Kidney (tissue), 14 donors: ENCODE data around the gene FAM20C. TPM values are rescaled to one million over a fixed set of nuclear protein-coding genes. Genes with fewer than 3 reads are reported as not detected.

Experiments
- DNase-seq, 5 donors: peaks; one replicate each; pipeline ENCODE4 v3.0.0-alpha.2; 2013 to 2020
- FAIRE-seq: peaks from 2 replicates; lab custom pipeline; 2012; peaks lifted over from hg19 to GRCh38; lab: Jason Lieb, UNC
- H3K27ac ChIP-seq, 2 donors: one replicate each; pipeline ENCODE4 v1.7.0; 2013; ENCODE audit warnings: low read depth in 2 of 2, low read length in 2 of 2, inconsistent platforms in 1 of 2
- H3K27me3 ChIP-seq: one replicate; pipeline ENCODE4 v1.7.1; 2013; ENCODE audit warnings: low read length, inconsistent platforms; ENCODE audit not compliant: control insufficient read depth, insufficient read depth
- H3K36me3 ChIP-seq, 3 donors: one replicate each; pipeline versions ENCODE4 v1.7.0 to v1.7.1; 2013; ENCODE audit warnings: low read length in 3 of 3, control low read depth in 1 of 3, inconsistent platforms in 1 of 3; ENCODE audit not compliant: insufficient read depth in 3 of 3, control insufficient read depth in 2 of 3
- H3K4me1 ChIP-seq, 3 donors: one replicate each; pipeline versions ENCODE4 v1.7.0 to v1.7.1; 2013; ENCODE audit warnings: low read length in 3 of 3, inconsistent platforms in 1 of 3, low read depth in 1 of 3; ENCODE audit not compliant: control insufficient read depth in 2 of 3, insufficient read depth in 2 of 3
- H3K4me3 ChIP-seq, 3 donors: one replicate each; pipeline versions ENCODE4 v1.7.0 to v1.8.1; 2013; ENCODE audit warnings: low read length in 3 of 3, control low read depth in 1 of 3, inconsistent platforms in 1 of 3
- H3K9ac ChIP-seq, 3 donors: one replicate each; pipeline versions ENCODE4 v1.7.0 to v1.7.1; 2013; ENCODE audit warnings: low read length in 3 of 3, control low read depth in 1 of 3, inconsistent platforms in 1 of 3
- H3K9me3 ChIP-seq, 3 donors: one replicate each; pipeline versions ENCODE4 v1.7.0 to v1.7.1; 2013; ENCODE audit warnings: low read length in 3 of 3, control low read depth in 1 of 3, inconsistent platforms in 1 of 3; ENCODE audit not compliant: control insufficient read depth in 2 of 3, insufficient read depth in 1 of 3
- intact Hi-C: fragments of 100-400 bp; cut with DNase I; formaldehyde crosslinking; loops from one replicate; pipeline ENCODE4 v1.11.1; 2022
- polyA plus RNA-seq: library from polyadenylated mRNA; stranded (reverse); fragments of 350-450 nt; fragmentation: Illumina TruSeq; extraction: RNeasy Lipid Tissue Mini Kit (QIAGEN cat#74804); gene quantifications from one replicate; pipeline ENCODE4 v1.2.3, GENCODE V29; 2014; ENCODE audit warnings: low read depth, low replicate concordance; ENCODE audit not compliant: insufficient read depth
- total RNA-seq: library from RNA; stranded (reverse); fragmentation: NEBNext Ultra II Directional; extraction: Animal tissue kit (Norgen Biotek cat#: 25700); gene quantifications from one replicate; pipeline ENCODE4 v1.2.1, GENCODE V29; 2021
- TF ChIP-seq, protein P1 (sequence below): IDR thresholded peaks from 3 replicates; pipeline ENCODE4 v1.5.1; 2012; ENCODE audit warnings: mild to moderate bottlenecking, moderate library complexity, borderline replicate concordance; ENCODE audit not compliant: insufficient read depth; ENCODE audit errors: extremely low read depth
- donor health status: control.
- donor health status: control.
- donor health status: control.
- donor health status: control.
- donor health status: control.
- donor health status: DM: yes; HTN: yes; CAD: no.
- donor health status: Normal renal cell carcinoma (clear cell type).

The FAM20C gene
- total and polyA plus RNA-seq, 2 donors from 2014 or later, result 84.9 to 114 TPM

- no peaks in the 10 kb centered on the region for H3K4me1 ChIP-seq
- DNase-seq (peak in 1 of 5 donors; percentile 66), FAIRE-seq (no peak)
- peaks cover 18% of the 10 kb centered on the region for H3K27me3 ChIP-seq
- H3K27ac ChIP-seq, result no peak overlapping the region
- H3K9me3 ChIP-seq, result no peaks in the 10 kb centered on the region
- TF ChIP-seq, protein P1, sequence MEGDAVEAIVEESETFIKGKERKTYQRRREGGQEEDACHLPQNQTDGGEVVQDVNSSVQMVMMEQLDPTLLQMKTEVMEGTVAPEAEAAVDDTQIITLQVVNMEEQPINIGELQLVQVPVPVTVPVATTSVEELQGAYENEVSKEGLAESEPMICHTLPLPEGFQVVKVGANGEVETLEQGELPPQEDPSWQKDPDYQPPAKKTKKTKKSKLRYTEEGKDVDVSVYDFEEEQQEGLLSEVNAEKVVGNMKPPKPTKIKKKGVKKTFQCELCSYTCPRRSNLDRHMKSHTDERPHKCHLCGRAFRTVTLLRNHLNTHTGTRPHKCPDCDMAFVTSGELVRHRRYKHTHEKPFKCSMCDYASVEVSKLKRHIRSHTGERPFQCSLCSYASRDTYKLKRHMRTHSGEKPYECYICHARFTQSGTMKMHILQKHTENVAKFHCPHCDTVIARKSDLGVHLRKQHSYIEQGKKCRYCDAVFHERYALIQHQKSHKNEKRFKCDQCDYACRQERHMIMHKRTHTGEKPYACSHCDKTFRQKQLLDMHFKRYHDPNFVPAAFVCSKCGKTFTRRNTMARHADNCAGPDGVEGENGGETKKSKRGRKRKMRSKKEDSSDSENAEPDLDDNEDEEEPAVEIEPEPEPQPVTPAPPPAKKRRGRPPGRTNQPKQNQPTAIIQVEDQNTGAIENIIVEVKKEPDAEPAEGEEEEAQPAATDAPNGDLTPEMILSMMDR, result no peak
- intact Hi-C loops, result no loop called here
- no peak overlapping the region for H3K4me3 ChIP-seq
- no peaks in the 10 kb centered on the region for H3K36me3 ChIP-seq
- H3K9ac ChIP-seq, result no peak overlapping the region
These were observed 96.3 kb downstream of the FAM20C start for GRCh38 chr7:288671-289101.

DNA sequence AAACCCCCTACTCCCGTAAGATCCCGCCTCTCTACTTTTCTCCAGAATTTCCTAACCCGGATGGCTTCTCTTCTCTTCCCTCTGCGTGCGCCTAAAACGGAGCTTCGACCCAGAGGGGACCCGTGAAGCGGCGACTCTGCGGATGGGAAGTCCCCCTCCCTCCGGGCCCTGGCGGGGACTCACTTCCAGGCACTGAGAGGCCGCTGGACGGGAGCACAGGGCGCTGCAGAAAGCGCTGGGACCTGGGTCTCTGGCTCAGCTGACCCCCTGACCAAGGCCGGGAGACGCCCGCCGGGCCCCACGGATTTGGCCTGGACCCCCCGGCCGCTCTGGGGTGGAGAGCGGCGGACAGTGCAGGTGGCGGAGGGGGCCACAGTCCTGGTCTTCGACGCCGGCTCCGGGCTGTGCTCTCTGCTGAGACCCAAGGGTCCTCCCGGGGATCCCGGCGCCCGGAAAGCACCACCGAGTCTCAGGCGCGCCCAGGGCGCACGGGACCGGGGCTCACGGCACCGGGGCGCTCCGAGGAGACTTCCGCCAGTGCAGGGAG lies 96.9 kb downstream of the FAM20C start:
- Histone ChIP-seq H3K9me3 (no peaks in the 10 kb centered on the region), H3K4me1 (peaks cover 0 to 3% (median 0%) of the 10 kb centered on the region in 3 donors), H3K4me3 (no peak overlapping the region), H3K9ac (no peak overlapping the region), H3K36me3 (no peaks in the 10 kb centered on the region), H3K27ac (no peak overlapping the region), H3K27me3 (peaks cover 18% of the 10 kb centered on the region)
- DNase-seq, result peak in 1 of 5 donors; percentile 60
- no peak for FAIRE-seq
- TF ChIP-seq, protein P1, result no peak
- intact Hi-C loops, result no loop called here

DNA sequence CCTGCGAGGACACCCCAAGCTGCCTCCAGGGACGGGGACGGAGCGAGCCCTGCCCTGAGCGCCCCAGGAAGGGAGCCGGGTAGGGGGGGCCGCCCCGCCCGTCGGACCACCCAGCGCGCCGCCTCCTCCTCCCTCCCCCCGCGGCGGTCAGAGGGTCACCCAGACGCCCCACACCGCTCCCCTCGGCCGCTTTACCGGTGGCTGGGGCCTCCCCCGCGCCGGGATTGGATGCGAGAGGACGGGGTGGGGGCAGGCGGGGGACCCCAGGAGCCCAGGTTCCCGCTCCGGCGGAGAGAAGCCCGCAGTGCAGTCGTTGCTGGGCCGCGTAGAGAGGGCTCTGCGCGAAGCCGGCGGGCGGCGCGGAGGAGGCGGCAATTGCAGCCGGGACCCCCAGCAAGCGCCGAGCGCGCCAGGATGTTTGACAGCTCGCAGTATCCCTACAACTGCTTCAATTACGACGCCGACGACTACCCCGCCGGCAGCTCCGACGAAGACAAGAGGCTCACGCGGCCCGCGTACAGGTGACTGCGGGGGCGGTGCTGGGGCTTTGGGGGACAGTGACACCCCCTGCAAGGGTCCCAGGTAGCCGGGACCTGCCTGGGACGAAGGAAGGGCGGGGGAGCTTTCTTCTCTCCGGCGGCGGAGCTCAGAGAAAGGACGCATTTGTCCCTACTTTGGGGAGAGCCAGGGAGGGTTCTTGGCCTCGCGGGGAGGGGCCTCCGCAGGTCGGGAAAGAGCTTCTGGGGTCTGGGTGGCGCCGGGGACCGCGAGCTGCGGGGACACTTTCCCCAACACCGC lies 97.6 kb downstream of the FAM20C start, which contains the start of gene FOXL3:
Gene FOXL3 (plus strand): TSS at position 415 of the 798 bp plus-strand sequence. CDS start 0 bp downstream, at position 415.
- H3K36me3 ChIP-seq, result no peaks in the 10 kb centered on the region
- peak in 1 of 5 donors; percentile 24 for DNase-seq
- no peak within 1 kb of the TSS for H3K27ac ChIP-seq
- H3K4me3 ChIP-seq, result no peak within 1 kb of the TSS
- H3K9me3 ChIP-seq, result no peaks in the 10 kb centered on the region
- peaks cover 0 to 3% (median 0%) of the 10 kb centered on the region in 3 donors for H3K4me1 ChIP-seq
- TF ChIP-seq, protein P1, result no peak
- intact Hi-C loops, result no loop called here
- no peak within 1 kb of the TSS for H3K9ac ChIP-seq
- H3K27me3 ChIP-seq, result peaks cover 13% of the 10 kb centered on the region
- no peak for FAIRE-seq
